Psoas muscle (tissue), 8 donors: ENCODE results near the gene DMD. TPM values are rescaled to one million over a fixed set of nuclear protein-coding genes. Genes with fewer than 3 reads are reported as not detected.

ENCODE experiments used
- ATAC-seq, 4 donors: fragments of 200-7000 bp; cut with Tn5 transposase; one replicate each; pipeline ENCODE4 v1.9.1; 2020; ENCODE audit warnings: moderate library complexity in 3 of 4, mild to moderate bottlenecking in 2 of 4
- DNase-seq, 2 donors: peaks; one replicate each; pipeline ENCODE4 v3.0.0-alpha.2; 2020
- H3K27ac ChIP-seq: fragments of 200-600 bp; one replicate; pipeline ENCODE4 v1.8.0; 2022
- H3K27me3 ChIP-seq, 3 donors: fragments of 200-600 bp in 1 of 3; one replicate each; pipeline versions ENCODE4 v1.6.1 to v1.8.0; 2013 to 2022; ENCODE audit warnings: low read length in 2 of 3, mild to moderate bottlenecking in 2 of 3, moderate library complexity in 1 of 3; ENCODE audit not compliant: insufficient read depth in 3 of 3
- H3K36me3 ChIP-seq, 2 donors: fragments of 200-600 bp in 1 of 2; one replicate each; pipeline versions ENCODE4 v1.6.1 to v1.8.0; 2013 to 2022; ENCODE audit warnings: low read depth in 1 of 2, mild to moderate bottlenecking in 1 of 2, moderate library complexity in 1 of 2; ENCODE audit not compliant: insufficient read depth in 1 of 2
- H3K4me1 ChIP-seq: fragments of 200-600 bp; one replicate; pipeline ENCODE4 v1.8.0; 2022
- H3K4me3 ChIP-seq: fragments of 200-600 bp; one replicate; pipeline ENCODE4 v1.8.0; 2022; ENCODE audit warnings: mild to moderate bottlenecking
- H3K9me3 ChIP-seq: fragments of 200-600 bp; one replicate; pipeline ENCODE4 v1.8.0; 2022
- WGBS, 3 donors: extraction: QIAGEN DNeasy Blood & Tissue Kit; methylation state at CpG; one replicate each; pipeline versions ENCODE4 v1.1.6 to v1.1.7; 2013; 5-methylcytosine and 5-hydroxymethylcytosine counted together
- intact Hi-C, 2 donors: fragments of 100-400 bp; cut with DNase I; formaldehyde crosslinking; loops; one replicate each; pipeline versions ENCODE4 v1.11.0 to v1.14.2; 2022
- polyA plus RNA-seq, 3 donors: library from polyadenylated mRNA; stranded (reverse); fragments of 200-250 nt; gene quantifications; one replicate each; pipeline ENCODE4 v1.2.3, GENCODE V29; 2013
- total RNA-seq, 4 donors: library from RNA; stranded (reverse); fragmentation: NEBNext Ultra II Directional in 2 of 4; extraction: Animal tissue kit (Norgen Biotek cat#: 25700) in 2 of 4; gene quantifications; one replicate each; pipeline versions ENCODE4 v1.2.1 to v1.2.4, GENCODE V29; 2021 to 2023
- TF ChIP-seq, protein P1 (sequence below): fragments of 200-600 bp; IDR thresholded peaks from one replicate; pipeline ENCODE4 v1.8.0; 2022; ENCODE audit warnings: antibody characterized with exemption
- donor health status: healthy with polysubstance abuse.
- donor health status: DM: no; HTN: no; CAD: no; lungs with moderate emphysema.
- donor health status: Bipolar disorder and iron deficiency.
- donor health status: healthy.
- donor health status: DM: yes; HTN: yes; CAD: no.
- donor health status: DM: no; HTN: no; CAD: no.
- donor health status: DM: no; HTN: no; CAD: no.
- donor health status: DM: yes; HTN: yes; CAD: no.

DMD gene
- total and polyA plus RNA-seq, 7 donors: 6.8 to 170 (median 86.5) TPM

DNA sequence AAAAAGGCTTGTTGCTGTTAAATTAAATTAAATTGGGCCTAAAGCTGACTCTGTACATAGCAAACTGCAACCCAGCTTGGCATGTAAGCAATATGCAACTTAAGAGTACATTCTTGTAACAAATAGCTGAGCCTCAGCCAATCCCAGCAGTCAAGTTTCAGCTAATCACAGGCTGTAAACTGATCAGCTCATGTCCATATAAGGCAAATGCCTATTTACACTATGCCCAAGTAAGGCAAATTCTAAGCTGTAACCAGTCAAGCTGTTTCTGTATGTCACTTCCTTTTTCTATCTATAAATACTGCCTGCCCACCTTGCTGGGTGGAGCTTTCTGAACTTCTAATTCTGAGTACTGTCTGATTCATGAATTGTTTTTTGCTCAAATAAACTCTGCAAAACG lies 1710.4 kb downstream of the DMD start:
- Histone ChIP-seq H3K27me3 (no peaks in the 10 kb centered on the region), H3K4me3 (no peak overlapping the region), H3K4me1 (no peaks in the 10 kb centered on the region), H3K27ac (peak overlapping the region; percentile 36), H3K9me3 (no peaks in the 10 kb centered on the region), H3K36me3 (peaks cover 0 to 8% of the 10 kb centered on the region in 2 donors)
- DNase-seq (no peak), ATAC-seq (no peak)
- TF ChIP-seq, protein P1, sequence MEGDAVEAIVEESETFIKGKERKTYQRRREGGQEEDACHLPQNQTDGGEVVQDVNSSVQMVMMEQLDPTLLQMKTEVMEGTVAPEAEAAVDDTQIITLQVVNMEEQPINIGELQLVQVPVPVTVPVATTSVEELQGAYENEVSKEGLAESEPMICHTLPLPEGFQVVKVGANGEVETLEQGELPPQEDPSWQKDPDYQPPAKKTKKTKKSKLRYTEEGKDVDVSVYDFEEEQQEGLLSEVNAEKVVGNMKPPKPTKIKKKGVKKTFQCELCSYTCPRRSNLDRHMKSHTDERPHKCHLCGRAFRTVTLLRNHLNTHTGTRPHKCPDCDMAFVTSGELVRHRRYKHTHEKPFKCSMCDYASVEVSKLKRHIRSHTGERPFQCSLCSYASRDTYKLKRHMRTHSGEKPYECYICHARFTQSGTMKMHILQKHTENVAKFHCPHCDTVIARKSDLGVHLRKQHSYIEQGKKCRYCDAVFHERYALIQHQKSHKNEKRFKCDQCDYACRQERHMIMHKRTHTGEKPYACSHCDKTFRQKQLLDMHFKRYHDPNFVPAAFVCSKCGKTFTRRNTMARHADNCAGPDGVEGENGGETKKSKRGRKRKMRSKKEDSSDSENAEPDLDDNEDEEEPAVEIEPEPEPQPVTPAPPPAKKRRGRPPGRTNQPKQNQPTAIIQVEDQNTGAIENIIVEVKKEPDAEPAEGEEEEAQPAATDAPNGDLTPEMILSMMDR: no peak
- WGBS, 3 donors: 48 to 84% (median 78%) methylated on average over 1 of the region's 1 CpG
- intact Hi-C loops: no loop called here

DNA sequence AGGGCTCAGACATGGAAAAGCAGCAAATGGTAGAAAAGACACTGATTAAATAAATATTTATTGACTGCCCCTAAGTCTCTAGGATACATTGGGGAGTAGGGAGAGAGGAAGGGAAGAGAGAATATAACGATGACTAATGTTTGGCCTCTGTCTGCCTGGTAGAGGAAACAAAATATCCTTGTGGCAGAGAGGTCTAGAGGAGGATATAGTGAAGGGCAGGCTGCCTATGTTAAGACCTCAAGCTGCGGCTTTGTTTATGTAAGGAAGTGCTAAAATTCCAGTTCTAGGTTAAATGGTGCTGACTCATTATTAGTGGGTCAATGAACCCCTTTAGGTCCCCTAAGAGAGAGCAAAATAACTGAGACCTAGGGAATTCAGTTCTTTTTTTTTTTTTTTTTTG lies 1712.2 kb downstream of the DMD start:
- H3K4me3 ChIP-seq: no peak overlapping the region
- peaks cover 0 to 8% of the 10 kb centered on the region in 2 donors for H3K36me3 ChIP-seq
- H3K9me3 ChIP-seq: no peaks in the 10 kb centered on the region
- H3K27me3 ChIP-seq: no peaks in the 10 kb centered on the region
- 17 to 32% (median 19%) methylated on average over 2 of the region's 2 CpGs for WGBS, 3 donors
- DNase-seq: no peak
- TF ChIP-seq, protein P1: no peak
- ATAC-seq: peak; percentile 72 to 93 (median 91)
- no peak overlapping the region for H3K27ac ChIP-seq
- intact Hi-C loops: no loop called here
- no peaks in the 10 kb centered on the region for H3K4me1 ChIP-seq

DNA sequence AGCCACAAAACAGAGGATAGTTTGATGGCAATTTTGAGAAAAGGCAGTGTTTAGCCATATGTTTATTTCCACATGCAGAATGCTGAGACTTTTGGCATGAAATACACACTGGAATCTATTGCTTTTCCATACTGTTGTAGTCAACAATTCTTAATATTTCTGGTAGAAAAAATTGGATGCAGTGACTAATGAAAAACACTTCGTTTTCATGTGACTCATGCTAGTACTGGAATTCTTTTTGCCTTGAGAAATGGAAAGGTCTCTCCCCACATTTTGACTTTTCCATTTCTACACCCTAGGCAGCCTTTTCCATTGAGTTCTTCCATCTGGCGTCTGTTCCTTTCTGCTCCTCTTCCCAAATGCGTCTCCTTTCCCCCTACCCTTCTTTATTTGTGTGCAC lies 1714.3 kb downstream of the DMD start:
- intact Hi-C loops: no loop called here
- TF ChIP-seq, protein P1: no peak
- WGBS, 3 donors: 63 to 82% (median 78%) methylated on average over 3 of the region's 3 CpGs
- H3K4me1 ChIP-seq: no peaks in the 10 kb centered on the region
- H3K9me3 ChIP-seq: no peaks in the 10 kb centered on the region
- ATAC-seq: no peak
- H3K27me3 ChIP-seq: no peaks in the 10 kb centered on the region
- H3K27ac ChIP-seq: no peak overlapping the region
- no peak overlapping the region for H3K4me3 ChIP-seq
- no peak for DNase-seq
- H3K36me3 ChIP-seq: peaks cover 0 to 8% of the 10 kb centered on the region in 2 donors

DNA sequence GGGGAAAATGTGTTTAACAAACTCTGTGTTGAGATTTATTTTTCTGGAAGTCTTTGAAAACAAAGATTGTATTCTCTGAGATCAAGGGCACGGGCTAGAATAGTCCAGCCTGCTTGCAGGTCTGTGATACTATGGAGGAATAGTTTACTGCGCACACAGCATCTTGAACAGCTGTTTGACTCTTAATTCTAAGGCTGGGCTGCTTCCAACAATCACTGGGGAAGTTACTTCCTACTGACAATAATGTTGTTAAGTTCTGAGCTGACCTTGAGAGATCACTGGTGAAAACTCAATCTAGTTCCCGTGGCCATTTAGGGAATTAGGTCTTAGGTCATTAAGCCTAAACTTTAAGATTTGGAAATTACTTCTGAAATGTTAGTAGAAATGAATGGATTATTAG lies 1723.4 kb downstream of the DMD start:
- H3K27ac ChIP-seq: no peak overlapping the region
- DNase-seq (no peak), ATAC-seq (no peak)
- intact Hi-C loops: no loop called here
- H3K36me3 ChIP-seq: no peaks in the 10 kb centered on the region
- WGBS, 3 donors: 42 to 52% (median 44%) methylated on average over 3 of the region's 3 CpGs
- no peak overlapping the region for H3K4me3 ChIP-seq
- H3K4me1 ChIP-seq: no peaks in the 10 kb centered on the region
- H3K27me3 ChIP-seq: no peaks in the 10 kb centered on the region
- TF ChIP-seq, protein P1: no peak
- H3K9me3 ChIP-seq: no peaks in the 10 kb centered on the region

DNA sequence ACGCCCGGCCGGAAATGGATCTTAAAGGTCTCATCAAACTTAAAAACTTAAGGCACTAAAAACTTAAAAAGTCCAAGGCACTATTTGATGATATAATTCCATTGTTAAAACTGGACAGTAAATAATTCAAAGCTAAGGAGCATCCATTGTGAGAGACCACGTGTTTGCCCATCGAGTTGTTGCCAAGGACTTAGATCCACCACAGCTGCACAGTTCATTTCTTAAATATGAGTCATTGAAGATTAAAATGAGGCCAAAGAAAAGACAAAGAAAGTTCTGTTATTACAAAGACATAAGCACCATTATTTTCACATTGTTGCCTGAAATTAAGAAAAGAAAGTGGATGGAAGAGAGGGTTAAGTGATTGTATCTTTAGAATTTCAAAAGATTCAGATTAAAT lies 1728.0 kb downstream of the DMD start:
- Histone ChIP-seq H3K4me1 (no peaks in the 10 kb centered on the region), H3K9me3 (no peaks in the 10 kb centered on the region), H3K27ac (no peak overlapping the region), H3K4me3 (no peak overlapping the region), H3K36me3 (peaks cover 0 to 5% of the 10 kb centered on the region in 2 donors), H3K27me3 (no peaks in the 10 kb centered on the region)
- ATAC-seq (no peak), DNase-seq (no peak)
- 51 to 67% (median 58%) methylated on average over 5 of the region's 5 CpGs for WGBS, 3 donors
- intact Hi-C loops: no loop called here
- TF ChIP-seq, protein P1: no peak
